Ureter (tissue), 1 donor: Measurements from ENCODE around the gene PSAP. TPM values are rescaled to one million over a fixed set of nuclear protein-coding genes. Genes with fewer than 3 reads are reported as not detected.
A peak's percentile ranks its signal among the peaks of the same experiment; 100 is the strongest.

Source experiments
- DNase-seq: peaks from one replicate; pipeline ENCODE4 v3.0.0-alpha.2; 2020; ENCODE audit warnings: low spot score
- total RNA-seq: library from RNA; stranded (reverse); gene quantifications from one replicate; pipeline ENCODE4 v1.2.4, GENCODE V29; 2023
- donor health status: DM: yes; HTN: yes; CAD: no.

The PSAP gene
- total RNA-seq, 1 donor from 2014 or later: 737 TPM

DNA sequence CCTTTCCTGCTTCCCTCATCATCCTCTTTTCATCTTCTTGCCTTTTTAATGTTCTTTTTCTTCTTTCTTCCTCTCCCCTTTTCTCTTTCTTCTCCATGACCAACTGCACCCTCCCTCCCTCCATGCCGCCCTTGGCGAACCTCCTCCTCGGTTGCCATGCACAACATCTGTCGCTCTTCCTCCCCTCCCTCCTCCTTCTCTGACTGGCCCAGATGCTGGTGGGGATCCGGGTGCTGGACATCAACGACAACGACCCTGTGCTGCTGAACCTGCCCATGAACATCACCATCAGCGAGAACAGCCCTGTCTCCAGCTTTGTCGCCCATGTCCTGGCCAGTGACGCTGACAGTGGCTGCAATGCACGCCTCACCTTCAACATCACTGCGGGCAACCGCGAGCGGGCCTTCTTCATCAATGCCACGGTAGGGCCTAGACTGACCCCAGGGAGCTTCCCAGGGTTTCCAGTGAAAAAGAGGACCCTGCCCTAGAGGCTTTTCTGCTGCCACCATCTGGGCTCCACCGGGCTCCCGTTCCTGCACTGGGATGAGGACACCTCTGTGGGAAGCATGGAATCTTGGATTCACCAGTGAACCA, 66.3 kb downstream of the PSAP start:
- no peak for DNase-seq

DNA sequence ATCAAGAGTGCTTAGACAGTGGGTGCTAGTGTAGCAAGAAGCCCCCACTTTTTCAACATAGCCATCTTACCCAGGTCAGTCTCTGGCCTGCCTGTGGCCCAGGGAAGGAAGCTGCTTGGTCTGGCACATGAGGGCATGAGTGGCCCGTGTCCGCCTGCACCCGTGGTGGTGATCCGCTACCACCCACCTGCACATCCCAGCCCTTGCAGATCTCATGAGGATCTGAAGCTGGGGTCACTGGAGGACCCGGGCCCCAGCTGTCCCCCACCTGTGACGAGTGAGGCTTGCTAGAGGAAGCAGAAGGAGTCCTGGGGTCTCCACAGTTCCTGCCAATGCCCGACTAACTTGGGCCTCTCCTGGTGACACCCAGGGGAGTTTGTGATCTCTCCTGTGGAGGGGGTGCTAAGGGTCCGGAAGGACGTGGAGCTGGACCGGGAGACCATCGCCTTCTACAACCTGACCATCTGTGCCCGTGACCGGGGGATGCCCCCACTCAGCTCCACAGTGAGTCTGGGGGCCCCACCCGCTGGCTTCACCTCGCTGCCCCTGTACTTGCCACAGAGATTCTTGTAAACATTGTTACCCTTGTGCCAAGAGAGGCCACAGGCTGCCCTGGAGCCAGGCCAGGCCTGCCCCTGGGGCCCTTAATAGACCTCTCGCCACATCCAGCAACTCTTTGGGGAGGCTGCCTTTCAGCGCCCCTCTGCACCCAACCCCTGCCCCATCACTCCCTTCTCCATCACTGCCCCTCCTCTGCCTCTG, 67.0 kb downstream of the PSAP start:
- no peak for DNase-seq

DNA sequence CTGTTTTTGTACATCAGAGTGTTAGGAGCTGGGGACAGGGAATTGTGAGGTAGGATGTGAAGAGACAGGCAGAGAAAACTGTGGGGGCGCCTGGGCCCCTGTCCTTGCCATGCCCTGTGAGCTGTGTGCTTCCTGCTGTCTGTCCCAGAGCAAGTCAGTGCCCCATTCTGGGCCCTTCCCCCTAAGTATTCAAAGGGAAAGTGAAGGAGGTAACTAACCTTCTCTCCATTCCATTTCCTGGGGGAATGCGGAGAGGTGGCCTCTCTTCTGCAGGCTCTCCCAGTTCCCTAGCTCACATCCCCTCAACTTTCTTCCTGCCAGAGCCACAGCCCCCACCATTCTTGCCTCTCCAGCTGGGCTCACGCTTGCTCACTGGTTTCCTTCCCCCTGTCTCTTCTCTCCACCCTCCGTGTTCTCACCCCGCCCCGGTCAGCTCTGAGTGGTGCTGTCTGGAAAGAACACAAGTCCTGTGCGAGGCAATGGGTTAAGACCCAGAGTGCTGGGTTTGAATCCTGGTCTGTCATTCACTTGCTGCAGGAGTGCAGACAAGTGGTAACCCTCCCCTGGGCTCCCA, 68.0 kb downstream of the PSAP start:
- no peak for DNase-seq

DNA sequence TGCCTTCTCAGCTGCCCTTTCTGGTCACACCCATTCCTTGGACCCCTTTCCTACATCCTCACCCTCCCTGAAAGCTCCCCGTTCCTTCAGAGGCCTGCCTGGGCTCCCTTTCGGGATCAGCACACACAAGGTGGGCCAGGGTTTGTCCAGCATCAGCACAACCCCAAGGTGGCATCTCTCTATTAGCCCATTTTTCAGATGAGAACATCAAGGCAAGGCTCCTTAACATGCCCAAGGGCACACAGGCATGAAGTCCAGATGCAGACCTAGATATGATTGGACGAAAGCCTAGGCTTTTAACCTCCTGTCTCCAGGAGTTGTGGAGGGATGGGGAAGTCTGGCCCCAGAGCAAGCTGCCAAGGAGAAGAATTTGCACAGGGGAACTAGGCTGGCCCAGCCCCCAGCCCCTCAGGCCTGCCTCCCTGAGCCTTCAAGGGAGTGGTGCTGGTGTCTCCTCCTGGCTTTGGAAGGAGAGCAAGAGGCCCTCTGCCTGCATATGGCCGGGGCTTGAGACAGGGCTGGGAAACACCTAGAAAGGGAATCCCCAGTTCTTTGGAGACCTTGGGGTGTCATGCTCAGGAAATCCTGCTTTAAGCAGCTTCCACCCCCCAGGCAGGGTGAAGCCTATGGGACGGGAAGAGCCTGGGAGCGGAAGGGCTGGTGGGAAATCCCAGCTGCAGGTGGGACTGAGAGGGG, 68.7 kb downstream of the PSAP start:
- no peak for DNase-seq

DNA sequence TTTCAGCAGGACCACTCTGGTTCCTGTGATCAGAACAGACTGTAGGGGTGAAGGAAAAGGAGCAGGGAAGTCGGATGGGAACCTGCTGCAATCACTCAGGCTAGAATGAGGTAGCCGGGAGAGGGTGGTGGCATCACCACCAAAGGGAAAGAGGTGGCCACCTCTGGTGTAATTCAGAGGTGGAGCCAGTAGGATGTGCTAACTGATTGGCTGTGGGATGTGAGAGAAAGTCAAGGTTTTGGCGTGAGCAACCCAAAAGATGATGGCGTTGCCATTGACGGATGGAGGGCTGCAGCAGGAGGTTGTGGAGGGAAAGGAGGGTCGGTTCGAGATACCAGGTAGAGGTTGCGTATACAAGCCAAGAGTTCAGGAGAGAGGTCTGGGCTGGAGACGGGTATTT, 70.3 kb downstream of the PSAP start:
- no peak for DNase-seq

DNA sequence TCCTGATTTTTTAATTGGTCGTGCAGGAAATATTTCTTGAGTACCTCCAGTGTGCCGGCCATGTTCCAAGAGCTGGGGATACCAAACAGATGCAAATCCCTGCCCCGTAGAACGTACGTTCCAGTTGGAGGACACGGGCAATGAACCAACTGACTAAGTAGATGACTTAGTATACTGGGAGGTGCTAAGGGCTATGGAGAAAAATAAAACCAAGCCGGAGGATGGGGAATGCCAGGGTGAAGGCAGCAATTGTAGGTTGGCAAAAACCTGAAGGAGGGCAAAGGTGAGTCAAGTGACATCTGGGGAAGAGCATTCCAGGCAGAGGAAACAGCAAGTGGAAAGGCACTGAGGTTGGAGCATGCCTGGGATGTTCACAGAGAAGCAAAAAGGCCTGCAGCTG, 70.9 kb downstream of the PSAP start:
- no peak for DNase-seq

DNA sequence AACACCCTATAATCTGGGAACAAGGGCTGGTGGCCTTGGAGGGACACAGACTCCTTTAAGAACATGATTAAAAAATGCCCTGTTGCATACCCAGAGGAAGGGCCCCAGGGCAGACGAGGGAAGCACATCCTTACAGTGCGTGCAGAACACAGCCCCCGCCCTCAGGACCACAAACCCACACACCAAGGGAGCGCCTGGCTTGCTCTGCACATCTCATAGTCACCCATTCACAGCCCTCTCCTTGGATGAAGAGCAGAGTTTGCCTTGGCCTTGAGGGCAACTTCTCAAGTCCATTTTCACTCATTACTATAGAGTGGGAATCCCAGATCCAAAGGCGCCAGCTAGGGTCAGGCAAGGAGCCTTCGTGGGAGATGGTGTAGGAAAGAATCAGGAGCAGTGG, 71.4 kb downstream of the PSAP start:
- DNase-seq: no peak

DNA sequence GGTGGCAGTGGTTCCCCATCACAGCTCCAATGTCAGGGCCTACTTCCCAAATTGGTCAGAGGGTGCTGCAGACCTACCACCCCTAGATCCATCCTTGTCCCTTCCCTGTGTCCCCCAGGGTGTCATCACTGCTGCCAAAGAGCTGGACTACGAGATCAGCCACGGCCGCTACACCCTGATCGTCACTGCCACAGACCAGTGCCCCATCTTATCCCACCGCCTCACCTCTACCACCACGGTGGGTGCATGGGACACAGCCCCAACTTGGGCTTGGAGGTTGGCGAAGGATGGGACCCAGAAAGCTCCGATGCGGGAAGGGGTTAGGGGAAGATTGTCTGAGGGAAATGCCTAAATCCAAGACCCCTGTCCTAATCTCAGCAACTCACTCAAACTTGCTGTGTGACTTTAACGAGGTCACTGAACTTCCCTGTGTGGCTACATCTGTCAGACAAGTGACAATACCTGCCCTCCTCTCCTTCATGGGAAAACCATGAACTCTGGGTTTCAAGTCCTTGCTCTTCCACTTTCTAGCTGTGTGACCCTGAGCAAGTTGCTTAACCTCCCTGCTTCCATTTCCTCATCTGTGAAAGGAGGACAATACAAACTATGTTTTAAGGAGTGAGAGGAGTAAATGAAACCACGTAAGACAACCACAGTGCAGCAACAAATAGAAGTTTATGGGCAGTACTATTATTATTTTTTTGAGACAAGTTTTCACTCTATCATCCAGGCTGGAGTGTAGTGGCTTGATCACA, 72.8 kb downstream of the PSAP start:
- DNase-seq: no peak

DNA sequence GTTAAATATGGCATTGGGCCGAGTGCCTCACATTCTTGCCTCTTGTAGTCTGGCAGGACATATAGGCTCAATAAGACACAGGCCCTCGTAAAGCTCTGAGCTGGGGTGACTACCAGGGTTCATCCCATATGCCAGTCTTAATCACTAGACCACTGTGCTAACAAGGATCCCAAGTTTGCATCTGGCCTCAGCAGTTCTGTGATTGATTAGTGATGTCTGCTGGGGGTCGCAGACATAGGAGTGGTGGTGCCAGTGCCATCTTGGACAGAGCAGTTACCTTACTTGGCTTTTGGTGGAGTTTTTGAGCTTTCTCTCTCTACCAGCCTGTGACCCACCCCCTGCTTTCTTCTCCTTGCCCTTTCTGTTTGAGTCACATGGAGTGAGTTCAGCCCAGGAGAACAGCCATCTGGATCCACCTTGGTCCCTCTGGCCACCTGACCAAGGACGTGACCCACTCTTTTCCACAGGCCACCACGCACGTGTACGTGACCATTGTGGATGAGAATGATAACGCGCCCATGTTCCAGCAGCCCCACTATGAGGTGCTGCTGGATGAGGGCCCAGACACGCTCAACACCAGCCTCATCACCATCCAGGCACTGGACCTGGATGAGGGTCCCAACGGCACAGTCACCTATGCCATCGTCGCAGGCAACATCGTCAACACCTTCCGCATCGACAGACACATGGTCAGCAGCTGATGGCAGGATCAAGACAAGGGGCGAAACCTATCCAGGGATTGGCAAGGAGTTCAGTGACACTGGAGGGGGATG, 73.7 kb downstream of the PSAP start:
- no peak for DNase-seq

DNA sequence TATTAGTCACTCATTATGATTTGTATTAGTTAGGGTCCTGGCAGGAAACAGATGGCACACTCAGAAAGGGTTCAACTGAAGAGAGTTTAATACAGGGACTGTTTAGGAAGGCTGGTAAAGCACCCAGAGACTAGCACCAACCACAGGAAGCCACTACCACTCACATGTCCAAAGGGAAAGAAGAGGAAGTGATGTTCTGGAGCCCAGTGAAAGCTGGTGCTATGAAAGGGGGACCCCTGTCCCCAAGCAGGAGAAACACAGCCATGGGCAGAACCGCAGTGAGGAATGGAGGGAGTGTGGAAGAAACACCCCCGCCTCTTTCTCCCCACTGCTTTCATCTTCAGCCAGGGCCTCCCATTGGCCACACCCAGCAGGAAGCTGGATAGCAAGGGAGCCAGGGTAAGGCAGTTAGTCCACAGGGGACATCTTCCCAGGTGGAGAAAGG, 74.5 kb downstream of the PSAP start:
- no peak for DNase-seq

DNA sequence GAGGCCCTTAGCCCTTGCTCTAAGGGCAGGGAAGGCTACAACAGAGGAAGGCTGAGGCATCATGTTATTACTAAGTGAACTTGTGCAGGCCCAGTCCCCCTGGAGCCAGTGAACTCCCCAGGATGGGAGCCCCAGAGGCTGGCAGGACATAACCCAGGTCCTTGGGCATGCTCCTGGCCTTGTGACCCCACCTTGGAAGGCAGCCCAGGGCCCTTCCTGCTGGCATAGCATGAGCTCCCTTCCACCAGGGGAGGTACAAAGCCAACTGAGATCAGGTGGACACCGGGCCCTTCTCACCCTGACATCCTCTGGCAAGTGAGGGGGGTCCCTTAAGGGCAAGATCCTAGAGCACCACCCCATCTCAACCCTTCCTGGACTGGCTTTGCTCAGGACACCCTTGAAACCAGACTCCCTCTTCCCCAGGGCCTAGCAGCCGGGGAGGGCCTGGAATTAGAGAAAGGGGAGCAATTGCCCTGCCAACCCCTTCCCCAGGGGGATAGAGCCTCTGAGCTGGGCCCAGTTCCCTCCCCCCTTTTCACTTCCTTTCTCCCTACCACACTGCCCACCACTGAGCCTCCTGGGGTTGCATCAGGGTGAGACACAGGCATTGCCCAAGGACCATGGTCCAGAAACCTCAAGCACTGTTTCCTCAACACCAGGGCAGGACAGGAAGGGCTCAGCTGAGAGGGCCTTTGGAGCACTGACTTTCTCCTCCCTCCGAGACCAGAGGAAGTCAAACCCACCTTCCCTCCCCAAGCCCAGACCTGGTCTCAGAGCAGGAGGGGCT, 75.9 kb downstream of the PSAP start:
- DNase-seq: no peak

DNA sequence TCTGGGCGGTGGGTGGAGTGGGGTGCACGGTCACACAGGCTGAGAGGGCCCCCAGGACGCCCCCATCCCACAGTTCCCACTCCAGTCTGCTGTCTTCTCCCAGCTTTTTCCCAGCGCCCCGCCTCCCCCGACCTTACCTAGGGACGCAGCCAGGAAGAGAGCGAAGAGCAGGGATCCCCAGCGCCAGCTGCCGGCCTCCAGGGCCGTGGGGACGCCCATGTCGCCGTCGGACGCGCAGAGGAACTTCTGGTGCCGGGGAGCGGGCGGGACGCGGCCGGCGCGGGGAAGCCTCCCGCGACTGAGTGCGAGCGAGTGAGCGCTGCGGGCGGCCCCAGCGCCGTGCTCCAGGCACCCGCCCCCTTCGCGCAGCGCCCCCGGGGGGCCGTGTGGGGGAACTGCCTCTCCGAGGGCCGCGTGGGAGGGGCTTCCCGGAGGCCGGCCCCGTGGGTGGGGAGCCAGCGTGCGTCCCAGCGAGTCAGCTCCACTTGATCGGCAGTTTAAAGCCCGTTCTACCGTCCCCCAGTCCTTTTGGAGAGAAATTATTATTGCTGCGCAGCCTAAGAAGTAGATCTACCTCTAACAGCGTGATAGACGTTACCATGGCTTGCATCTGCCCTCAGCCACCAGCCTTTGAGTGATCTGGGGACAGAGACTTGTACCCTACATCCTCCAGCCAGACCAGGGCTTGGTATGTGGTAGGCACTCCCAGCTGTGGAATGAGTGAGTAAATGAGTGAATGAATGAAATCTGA, 77.7 kb downstream of the PSAP start, which contains the start of gene VSIR:
Gene VSIR (minus strand): TSS at position 300 of the 751 bp plus-strand sequence. CDS start 81 bp downstream, at position 219.
- DNase-seq: peak; percentile 91

DNA sequence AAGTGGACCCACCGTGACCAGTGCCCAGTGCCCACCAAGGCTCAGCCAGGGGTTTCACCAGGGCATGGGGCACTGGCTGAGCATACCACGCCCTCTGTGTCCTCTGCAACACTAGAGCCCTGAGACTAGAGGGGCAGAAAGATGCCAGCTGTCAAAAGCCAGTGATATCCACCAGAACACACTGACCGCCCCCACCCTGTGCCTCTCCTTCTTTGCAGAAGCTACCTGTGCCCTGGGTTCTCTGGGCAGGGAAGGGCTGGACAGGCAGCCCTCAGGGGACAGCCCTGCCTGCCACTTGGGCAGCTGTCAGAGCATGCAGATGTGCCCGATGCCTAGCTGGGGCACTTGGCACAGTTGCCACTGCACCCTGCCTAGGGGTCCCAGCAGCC, 78.2 kb downstream of the PSAP start:
- DNase-seq: no peak

DNA sequence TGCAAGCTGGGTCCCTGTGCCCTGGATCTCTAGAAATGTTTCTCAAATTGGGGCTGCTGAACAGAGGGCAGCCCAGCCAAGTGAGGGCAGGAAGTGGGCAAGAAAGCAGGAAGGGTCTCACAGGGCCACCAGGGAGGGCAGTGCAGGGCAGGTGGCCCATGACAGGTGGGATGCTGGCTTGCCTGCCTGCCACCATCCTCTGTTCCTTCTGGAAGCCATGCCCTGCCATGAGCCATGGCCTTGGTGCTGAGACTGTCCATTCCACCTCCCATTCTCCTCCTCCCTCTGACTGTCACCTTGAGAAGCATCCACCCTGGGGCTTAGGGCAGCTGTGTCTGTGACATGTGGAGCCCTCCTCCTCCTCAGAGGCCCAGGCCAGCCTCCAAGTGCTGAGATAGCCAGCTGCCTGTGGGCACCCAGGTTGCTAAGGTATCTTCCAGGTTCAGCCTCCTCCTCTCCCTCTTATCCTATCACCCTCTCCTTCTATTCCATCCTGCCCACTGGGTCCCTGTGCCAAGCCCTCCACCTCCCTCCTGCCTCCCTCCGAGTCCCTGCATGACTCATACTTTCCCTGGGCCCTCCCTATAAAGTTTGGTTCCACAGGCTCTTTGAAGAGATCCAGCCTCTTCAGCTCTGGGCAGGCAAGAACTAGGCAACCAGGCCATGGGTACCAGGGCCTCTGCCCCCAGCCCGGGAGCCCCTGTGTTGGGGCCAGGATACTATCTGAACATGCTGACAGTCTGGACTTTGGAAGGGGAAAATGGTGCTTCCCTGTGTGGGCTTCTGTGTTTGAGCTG, 79.0 kb downstream of the PSAP start:
- peak; percentile 84 for DNase-seq

DNA sequence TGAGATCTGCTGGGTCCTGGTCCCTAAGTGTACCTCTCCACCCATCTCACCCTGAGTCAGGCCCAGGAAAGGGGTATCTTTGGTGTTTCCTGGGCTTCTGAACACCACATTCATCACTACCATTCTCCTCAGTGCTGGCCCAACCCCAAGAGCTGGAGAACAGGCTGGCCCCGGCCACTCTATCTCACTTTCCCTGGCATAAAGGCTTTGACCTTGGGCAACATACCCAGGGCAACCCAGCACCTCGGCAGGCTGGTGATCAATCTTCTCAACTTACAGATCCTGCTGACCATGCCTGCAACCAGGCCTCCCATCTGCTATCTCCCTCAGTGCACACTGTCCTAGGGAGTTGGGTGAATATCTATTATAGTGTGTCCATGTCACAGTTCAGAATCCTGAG, 79.8 kb downstream of the PSAP start:
- no peak for DNase-seq

DNA sequence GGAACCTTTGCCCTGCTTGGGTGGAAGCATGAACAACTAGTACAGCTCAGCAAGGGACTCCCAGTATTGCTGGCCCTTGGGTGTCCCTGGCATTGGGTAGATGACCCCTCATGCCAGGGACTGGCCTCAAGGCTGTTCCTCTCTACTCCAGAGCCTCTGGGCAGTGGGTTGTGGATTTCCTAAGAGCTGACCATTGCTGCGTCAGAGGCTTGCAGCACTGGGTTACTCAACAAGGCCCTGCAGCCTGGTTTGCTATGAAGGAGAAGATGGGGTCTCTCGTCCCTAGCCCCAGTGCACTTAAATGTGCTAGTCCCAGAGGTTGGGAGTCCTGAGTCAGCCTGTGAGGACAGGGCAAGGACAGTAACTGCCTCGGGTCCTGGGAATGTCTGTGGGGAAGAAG, 80.3 kb downstream of the PSAP start:
- DNase-seq: no peak

DNA sequence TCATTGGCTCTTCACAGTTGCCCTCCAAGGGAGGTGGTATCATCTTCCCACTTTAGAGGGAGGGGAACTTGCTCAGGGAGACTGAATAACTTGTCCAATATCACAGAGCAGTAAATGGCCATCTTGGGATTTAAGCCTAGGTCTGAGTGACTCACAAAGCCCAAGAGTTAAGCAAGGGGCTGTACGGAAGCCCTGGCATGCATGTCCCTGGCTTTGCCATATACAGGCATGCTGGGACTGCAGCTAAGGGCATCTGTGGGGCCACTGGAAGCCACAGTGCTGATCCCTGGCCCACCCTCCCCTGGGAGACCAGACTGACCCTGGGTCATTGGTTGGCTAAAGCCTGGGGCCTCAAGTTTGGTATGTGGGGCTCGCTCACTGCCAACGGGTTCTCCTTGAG, 80.8 kb downstream of the PSAP start:
- no peak for DNase-seq

DNA sequence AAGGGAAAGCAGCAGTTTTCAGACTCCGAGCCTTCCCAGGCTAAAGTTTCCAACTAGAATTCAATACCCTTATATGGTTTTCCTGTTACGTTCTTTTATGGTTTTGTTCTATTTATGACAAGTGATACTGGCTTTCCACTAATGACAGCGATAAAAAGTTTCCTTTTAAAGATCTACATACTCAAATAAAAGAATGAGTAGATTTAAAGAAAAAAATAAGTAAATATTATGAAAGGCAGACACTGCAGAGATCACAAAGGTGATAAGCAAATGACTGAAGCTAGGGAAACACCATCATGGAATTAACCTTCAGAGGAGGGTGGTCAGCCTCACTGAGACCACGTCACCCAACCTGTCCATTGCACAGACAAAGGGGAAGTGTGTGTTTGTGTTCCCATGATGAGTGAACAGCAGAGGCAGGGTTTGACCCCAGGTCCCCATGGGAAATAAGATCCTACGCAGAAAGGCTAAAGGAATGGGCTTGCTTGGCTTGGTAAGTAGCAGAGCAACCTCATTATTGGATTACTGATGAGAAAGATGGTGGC, 81.7 kb downstream of the PSAP start:
- no peak for DNase-seq
